Left renal cortex interstitium (tissue), 4 donors: ENCODE measurements around the gene ZFYVE27. TPM values are rescaled to one million over a fixed set of nuclear protein-coding genes. Genes with fewer than 3 reads are reported as not detected.

ENCODE experiments used
- DNase-seq, 4 donors: peaks; one replicate each; pipeline ENCODE4 v3.0.0-alpha.2; 2013; ENCODE audit warnings: low read depth in 4 of 4, low spot score in 2 of 4, missing footprints in 1 of 4
- polyA plus RNA-seq, 4 donors: library from polyadenylated mRNA; unstranded; fragments of 120-200 nt; gene quantifications; one replicate each; pipeline ENCODE4 v1.2.1, GENCODE V29; 2013; ENCODE audit not compliant: insufficient read length in 4 of 4

Gene ZFYVE27
- polyA plus RNA-seq, 4 donors = 20.2 to 40.5 (median 30.3) TPM

DNA sequence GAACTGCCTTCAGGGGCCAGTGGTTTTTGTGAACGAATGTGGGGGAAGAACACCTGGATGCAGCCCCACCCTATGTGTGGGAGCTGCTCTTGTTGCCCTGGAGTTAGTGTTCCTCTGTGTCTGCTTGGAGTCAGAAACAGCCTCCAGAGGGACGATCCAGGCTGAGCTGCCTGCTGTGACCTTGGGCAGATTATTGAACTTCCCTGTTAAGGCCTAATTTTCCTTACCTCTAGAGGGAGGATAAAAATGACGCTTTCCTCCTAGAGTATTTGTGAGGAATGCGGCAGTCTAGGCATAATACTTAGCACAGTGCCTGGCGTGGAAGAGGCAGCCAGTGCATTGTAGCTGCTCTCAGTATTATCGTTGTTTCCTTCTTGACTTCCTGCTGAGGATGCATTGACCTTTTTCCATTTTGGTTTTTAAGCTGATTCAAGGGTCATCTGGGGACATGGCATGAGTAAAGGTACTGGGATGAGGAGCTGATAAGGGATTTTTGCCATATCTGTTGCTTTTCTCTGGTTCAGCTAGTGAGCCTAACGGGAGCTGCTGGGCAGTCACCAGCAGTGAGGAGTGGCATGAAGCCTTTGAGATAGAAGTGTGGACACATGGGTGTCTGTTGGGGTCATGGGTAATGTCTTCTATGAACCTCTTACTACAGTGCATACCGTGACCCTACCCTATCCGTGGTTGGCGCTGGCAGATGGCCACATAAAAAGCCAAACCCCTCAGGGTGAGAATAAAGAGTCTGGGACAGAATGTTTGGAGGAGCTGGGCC is 6.4 kb downstream of the ZFYVE27 start:
- no peak for DNase-seq

DNA sequence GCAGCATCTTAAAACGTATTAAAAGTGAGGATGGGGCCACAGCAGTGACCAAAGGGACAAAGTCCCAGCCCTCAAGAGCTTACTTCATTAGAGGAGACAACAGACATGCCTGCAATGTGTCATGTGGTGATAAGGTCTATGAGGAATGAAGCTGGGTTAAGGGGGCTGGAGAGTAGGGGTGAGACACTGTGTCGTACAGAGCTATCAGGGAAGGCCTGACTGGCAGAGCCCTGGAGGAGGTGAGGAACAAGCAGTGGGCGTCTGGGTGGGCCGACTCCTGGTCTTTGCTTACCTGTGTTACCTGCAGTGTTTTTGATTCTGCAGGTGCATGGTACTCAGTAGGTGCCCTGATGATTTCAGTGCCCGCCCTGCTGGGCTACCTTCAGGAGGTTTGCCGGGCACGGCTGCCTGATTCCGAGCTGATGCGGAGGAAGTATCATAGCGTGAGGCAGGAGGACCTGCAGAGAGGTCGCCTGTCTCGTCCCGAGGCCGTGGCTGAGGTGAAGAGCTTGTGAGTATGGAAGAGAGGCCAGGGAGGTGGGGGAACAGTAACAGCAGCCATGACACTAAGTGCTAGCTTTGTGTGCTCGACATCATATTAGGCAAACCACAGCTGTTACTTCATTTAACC is 7.6 kb downstream of the ZFYVE27 start:
- DNase-seq = no peak

DNA sequence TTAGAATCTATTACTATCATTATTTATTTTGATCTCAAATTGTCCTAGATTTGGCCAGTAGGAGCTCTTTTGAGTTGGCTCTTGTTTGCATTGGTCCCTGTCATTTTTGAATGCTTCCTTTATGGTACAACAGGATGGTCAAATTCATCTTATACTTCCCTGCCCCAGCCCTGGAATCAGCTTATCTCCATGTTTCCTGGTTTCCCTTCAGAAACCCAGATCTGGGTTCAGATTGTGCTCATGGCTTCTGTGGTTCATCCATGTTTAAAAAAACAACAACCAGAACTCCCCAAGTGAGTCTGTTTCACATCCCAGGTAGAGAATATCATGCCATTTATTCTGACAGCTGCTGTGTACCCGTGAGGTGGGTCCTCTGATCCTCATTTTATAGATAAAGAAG is 10.6 kb downstream of the ZFYVE27 start:
- no peak for DNase-seq

DNA sequence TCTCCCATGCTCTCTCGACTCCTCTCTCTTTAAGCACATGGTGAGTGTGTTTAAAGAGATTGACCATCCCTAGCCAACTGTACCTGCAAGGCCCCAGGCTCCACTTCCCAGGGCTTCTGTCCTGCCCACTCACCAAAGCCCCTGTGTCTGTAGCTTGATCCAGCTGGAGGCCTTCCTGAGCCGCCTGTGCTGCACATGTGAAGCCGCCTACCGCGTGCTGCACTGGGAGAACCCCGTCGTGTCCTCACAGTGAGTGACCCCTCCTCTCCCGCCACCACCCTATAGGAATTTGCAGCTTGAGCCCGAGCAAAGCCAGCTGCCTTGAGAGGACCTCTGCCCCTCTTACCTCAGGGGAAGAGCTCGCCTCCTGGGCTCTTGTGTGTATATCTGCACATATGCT is 11.2 kb downstream of the ZFYVE27 start:
- no peak for DNase-seq

DNA sequence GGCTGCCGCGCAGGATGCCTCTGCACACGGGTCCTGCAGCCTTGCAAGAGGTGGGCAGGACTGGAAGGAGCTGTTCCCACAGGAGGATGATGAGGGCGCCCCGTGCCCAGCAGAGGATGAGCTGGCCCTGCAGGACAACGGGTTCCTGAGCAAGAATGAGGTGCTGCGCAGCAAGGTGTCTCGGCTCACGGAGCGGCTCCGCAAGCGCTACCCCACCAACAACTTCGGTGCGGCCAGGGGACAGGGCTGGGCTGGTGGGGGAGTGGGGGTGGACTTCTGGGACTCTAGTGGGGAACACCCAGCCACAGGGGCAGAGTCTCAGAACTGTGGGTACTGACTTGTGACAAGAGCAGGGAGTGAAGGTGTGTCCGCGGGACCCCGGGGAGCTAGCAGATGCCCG is 16.0 kb downstream of the ZFYVE27 start:
- DNase-seq = no peak

DNA sequence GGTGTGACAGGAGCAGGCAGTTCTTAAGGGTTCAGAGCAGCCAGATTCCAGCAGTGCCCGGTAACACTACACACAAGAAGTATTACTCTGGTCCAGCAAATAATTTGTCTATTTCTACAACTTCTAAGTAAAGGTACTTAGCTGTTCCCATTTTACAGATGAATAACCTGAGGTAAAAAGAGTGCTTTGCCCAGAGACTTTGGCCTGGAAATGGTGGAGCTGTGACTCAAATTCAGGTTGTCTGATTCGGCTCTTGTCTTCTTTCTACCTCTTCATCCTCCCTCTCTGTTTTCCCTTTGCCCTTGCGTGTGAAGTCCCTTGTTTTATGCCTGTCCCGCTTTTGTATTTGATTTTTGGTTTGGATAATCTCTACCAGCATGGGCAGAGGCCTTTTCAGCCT is 17.8 kb downstream of the ZFYVE27 start:
- no peak for DNase-seq

DNA sequence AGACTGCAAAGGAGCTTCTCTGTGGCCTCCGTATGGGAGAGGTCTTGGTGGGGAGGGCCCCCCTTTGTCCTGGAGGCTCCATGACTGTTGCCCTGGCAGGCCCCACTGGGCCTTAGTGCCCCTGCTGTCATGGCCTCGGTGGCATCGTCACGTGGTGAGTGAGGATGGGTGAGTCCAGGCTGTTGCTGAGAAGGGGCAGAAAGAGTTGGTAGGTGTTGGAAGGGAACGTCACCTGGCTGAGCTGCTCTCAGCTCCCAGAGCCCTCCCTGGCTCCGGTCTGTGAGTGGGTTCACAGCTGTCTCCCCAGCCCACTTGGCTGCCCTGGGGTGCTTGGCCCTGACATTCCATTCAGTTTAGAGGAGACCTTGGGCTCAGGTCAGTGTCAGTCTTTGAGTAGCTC is 18.8 kb downstream of the ZFYVE27 start:
- no peak for DNase-seq

DNA sequence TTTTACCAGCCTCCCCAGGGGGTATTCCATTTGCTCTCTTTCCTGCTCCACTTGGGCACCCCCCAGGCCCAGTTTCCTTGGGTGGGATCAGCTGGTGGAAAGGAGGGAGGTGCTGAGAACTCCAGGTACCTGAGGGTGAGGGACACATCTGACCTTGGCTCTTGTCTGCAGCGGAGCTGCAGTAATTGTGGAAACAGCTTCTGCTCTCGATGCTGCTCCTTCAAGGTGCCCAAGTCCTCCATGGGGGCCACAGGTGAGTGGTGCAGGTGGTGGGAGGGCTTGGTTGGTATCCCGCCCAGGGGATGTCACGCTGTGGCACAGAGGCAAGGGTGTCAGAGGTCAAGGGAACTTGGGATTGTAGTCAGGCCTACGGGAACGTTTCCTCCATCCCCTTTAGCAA is 20.5 kb downstream of the ZFYVE27 start:
- DNase-seq = no peak

DNA sequence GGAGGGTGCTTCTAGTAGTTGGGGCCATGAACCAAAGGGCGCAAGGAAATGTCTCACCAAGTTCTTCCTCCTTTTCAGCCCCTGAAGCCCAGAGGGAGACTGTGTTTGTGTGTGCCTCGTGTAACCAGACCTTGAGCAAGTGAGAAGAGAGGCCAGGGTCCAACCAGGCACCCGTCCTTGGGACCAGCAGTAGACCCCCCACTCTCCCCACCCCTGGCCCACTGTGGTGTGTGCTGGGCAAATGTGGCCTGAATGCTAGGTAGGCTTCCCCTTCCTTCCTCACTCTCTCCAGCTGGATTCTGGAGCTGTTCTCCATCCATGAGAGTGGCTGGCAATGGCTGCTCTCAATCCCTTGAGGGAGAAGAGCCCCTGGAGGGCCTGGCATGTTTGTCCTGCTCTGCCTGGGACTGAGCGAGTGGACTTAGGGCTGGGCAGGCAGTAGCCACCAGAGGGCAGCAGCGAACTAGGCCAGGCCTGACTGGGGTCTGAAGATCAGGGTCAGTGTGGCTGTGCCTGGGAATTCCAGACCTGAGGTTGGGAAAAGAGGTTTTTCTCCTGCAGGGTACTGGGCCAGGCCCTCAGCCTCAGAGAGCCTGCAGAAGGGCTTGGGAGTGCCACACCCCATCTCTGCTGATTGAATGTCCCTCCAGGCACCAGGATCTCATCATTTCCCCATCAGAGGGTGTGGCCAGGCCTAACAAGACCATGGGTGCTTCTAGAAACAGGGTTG is 22.4 kb downstream of the ZFYVE27 start:
- DNase-seq = peak in 1 of 4 donors; percentile 28

DNA sequence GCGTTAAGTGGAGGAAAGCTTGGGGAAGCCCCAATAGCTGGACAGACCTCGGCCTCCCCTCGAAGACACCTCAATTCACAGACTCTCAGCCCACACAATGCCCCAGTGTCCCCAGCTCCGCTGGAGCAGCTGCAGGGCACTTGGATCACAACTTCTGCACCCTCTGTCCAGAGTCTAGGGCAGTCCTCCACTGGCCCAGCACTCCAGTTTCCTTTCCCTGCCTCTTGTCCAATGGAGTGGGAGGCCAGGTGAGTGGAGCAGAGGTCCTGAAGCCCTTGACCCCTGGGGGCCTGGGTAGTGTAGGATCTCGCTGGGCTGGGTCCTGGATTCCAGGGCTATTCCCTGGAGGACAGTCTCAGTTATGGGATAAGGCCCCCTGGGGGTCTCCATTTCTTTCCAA is 23.0 kb downstream of the ZFYVE27 start:
- no peak for DNase-seq

DNA sequence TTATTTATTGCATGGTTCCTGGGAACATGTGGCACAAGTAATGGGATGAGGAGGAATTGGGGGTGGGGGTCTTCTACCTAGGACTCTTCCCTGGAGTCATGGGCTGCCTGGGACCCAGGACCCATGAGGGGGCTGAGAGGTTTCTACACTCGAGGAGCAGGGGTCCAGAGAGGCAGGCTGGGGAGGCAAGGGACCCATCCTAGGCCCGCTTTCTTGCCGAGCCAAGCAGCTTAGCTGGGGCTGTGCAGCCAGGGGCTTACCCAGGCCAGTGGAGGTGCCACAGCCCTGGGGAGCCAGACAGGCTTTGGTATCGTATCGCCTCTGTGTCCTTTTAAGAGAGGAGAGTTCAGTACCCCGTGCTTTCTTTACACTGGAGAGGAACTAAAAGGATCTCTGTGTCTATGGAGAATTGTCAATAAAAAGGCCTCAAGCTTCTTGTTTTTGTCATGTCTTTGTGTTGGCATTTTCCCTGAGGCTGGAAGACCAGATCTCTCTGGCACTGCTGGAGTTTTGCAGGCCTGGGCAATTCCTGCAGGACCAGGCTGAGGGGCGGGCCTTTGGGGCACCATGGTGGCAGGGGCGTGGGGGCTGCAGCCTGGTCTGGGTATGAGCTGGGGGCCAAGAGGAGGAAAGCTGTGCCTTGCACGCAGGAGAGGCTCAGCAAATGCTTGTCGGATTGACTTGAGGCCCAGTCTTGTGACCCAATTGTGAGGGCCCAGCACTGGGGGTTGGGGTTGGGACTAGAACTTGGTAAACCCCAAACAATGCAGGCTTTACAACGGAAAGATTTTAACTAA is 23.7 kb downstream of the ZFYVE27 start:
- no peak for DNase-seq

DNA sequence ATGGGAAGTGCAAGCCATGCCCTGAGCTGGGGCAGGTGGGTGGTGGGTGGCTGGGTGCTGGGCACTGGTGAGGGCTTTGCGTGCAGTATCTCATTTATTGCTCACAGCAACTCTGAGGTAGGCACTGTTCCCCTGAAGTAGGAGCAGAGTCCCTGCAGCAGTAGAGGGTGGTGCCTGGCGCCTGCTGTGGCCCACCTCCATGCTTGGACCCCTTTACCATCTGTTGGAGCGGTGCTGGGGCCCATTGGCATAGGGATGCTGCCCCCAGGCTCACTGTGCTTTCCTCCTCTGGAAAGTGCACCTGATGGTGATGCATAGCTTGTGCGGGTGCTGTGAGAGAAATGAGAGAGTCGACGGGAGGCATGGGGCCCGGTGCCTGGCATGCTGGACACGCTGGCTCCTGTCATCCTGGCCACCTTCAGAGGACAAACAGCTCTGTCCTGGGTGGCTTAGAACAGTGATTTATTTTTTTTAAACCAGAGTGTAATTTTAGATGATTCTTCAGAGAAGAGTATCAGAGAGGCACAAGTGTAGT is 24.5 kb downstream of the ZFYVE27 start:
- no peak for DNase-seq

DNA sequence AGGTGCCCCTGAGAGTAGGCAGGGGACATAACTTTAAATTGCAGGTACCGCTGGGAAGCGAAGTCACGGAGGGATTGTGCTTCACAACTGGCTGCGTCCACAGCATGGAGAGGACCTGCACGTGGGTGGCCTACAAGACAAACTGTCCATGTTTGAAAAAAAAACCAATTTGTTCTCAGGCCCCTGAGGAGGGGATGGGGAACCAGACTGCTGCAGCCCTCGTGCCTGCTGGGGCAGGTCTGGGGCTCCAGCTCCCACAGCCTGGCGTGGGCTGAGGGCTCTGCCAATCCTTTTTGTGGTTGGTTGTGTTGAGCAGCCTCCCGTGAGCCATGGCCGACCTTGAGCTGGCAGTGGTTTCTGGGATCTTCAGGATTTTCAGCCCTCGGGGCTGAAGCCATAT is 25.1 kb downstream of the ZFYVE27 start:
- no peak for DNase-seq

DNA sequence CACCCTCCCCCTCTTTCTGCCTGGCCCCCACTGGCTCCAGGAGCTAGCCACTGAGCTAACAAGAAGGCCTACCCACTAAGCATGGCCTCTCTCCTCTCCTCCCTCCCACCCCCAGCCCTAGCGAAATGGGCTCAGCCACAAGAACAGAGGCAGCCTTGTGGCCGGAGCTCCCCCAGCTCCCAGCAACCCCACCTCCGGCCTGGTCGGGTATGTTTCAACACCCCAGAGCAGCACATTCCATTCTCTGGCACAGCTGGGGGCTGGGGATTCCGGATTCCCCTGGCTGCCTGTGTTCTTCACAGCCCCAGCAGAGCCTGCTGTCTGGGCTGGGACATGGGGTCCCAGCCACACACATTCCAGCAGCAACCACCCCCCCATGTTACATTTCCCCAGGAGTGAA is 25.9 kb downstream of the ZFYVE27 start:
- no peak for DNase-seq

DNA sequence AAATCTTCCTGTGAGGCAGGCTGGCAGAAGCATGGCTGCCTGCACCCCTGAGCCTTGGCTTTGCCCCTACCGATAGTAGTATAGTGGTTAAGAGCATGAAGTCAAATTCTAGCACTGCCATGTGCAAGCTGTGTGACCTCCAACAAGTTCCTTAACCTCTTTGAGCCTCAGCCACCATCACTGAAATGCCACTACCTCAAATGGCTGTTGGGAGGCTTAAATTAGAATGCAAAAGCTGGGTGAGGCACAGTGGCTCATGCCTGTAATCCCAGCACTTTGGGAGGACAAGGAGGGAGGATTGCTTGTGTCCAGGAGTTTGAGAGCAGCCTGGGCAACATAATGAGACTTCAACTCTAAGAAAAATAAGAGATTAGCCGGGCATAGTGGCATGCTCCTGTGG is 26.5 kb downstream of the ZFYVE27 start:
- DNase-seq = no peak

DNA sequence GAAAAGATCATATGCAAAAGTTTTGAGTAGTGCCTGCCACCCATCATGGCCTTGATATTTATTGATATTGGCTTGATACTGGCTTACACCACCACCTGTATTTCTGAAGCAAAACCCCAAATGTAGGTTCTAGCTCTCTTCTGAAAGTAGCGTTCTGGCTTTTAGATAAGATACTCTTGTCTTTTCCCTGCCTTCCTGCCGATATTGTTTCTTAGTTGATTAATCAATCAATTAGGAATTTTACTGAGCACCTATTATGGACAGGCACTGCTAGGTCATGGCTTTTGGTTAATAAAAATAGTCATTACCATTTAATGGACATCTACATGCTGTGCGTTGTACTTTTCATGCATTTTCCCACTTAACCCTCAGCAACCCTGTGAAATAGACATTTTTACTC is 27.0 kb downstream of the ZFYVE27 start:
- DNase-seq = no peak

DNA sequence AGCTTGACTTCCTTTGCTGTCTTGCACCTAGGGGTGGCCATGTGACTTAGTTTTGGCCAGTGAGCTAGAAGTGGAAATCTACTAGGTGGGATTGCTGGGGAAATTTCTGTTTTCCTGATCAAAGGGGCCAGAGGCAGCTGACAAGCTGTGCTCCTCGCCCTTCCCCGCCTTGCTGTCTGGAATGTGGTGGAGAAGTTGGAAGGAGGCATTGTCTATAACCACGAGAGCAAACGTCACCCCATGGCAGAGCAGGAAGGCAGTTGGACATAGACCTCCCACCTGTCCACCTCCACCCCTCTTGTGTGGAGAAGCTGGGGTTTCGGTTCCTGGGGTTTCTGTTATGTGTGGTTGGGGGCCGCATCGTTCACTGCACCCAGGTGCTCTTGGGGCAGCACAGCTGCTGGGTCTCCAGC is 27.6 kb downstream of the ZFYVE27 start:
- DNase-seq = no peak

DNA sequence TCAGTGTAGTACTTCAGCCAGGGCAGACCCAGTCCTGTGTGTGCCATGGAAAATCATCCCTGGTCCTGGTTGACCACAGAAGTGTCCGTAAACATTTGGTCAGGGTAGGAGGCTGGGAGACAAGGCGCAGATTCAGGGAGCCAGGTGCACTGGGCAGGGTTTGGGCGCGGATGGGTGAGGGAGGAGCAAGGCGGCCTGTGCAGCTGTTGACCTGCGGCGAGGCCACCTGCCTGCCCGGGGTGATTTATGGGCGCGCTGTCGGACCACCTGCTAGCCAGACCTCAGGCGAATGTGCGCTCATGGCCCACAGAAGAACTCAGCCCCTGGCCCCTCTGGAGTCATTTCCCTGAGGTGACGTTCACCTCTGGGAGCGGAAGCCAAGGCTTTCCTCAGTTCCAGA is 28.3 kb downstream of the ZFYVE27 start:
- DNase-seq = no peak

DNA sequence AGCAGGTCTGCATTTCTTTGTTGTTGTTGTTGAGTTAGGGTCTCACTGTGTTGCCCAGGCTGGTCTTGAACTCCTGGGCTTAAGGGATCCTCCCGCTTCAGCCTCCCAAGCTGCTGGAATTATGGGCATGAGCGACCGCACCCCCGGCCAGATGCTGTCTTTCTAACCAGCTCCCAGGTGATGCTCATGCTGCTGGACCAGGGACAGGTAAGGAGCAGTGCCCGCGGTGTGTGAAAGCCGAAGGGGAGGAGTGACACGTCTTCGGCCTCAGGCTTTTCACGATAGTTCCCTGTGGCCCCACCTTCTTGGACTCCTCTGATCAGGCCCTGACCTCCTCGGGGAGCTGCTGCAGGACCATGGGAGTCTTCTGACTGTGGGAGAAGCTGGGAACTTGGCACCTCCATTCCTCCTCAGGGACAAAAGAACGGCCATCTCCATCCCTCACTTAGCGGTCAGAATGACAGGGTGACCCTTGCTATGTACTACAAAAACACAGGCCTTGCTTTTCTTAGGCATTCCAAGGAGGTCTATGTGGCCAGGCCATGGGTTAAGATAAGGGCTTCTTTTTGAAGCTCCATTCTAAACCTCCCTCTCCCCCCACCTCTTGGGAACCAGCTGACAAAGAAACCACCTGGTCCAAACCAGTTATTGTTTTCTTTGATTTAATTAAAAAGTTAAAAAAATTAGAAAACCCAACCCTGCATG is 29.3 kb downstream of the ZFYVE27 start:
- DNase-seq = no peak
